NOMO-1 treated with DMSO at 0.1 percent for 48 hours (cell line): ENCODE measurements around the gene GNE.
"Not testable (repeated sequence)": the region's sequence is repeated elsewhere in the genome, so short reads cannot be mapped to it uniquely, and the experiment has no call there.

ENCODE experiments used
- DNase-seq: peaks from one replicate; lab custom pipeline; 2025; ENCODE audit not compliant: unreplicated experiment; lab: John Stamatoyannopoulos, UW

The GNE gene

DNA sequence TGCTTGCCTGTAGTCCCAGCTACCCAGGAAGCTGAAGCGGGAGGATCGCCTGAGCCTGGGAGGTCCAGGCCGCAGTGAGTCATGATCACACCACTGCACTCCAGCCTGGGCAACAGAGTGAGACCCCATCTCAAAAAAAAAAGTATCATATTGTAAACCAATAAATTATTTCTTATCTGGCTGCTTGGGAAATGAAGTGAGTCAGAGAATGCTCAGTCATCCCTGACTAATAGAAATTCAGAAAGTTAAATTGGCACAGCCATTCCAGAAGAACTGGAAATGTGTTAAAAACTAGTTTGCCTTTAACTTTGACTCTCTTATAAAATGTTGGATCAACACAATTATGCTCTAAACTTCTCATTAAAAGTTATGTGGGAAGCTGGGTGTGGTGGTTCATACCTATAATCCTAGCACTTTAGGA lies 9.8 kb upstream of the GNE start:
- DNase-seq: no peak

DNA sequence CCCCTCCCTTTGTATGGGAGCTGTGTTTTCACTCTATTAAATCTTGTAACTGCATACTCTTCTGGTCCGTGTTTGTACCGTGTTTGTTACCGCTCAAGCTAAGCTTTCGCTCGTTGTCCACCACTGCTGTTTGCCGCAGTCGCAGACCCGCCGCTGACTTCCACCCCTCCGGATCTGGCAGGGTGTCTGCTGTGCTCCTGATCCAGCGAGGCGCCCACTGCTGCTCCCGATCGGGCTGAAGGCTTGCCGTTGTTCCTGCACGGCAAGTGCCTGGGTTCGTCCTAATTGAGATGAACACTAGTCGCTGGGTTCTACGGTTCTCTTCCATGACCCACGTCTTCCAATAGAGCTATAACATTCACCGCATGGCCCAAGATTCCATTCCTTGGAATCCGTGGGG lies 6.6 kb upstream of the GNE start:
- no peak for DNase-seq

GRCh38 chr9:36263683-36264082 lies 5.4 kb upstream of the GNE start:
- DNase-seq: no peak

DNA sequence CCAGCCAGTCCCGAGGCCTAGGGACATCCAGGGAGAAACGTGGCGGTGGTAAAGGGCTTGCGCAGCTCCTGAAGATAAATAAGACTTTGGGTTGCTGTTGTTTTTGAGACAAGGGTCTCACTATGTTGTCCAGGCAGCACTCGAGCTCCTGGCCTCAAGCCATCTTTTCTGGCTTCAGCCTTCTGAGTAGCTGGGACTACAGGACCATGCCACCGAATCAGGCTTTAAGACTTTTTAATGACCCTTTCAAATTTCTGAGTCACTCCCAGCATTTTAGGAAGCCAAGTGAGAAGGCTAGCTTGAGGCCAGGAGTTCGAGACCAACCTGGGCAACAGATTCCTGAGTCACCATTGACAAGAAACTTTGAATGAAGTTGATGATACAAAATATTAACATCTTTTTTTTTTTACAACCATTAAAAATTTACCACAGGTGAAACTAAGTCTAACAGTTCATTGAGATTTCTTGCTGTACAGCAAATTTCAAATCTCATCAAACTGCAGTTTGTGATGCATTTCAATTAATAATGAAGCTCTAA lies 817 bp upstream of the GNE start:
- no peak for DNase-seq

DNA sequence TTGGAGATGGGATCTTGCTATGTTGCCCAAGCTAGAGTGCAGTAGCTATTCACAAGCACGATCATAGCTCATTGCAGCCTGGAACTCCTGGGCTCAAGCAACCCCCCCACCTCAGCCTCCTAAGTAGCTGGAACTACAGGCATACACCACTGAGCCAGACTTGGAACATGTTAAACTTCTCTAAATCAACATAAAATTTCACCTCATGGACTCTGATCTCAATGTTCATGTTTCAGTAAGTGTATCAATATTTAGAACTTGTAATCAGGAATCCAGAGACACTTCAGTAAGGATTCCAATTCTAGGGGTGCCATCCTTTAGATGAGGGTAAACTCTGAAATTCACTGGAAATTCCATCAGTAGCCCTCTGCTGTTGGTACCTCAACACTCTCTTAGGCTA lies 6.8 kb downstream of the GNE start:
- no peak for DNase-seq

GRCh38 chr9:36250079-36250478 lies 8.2 kb downstream of the GNE start:
- DNase-seq: no peak

DNA sequence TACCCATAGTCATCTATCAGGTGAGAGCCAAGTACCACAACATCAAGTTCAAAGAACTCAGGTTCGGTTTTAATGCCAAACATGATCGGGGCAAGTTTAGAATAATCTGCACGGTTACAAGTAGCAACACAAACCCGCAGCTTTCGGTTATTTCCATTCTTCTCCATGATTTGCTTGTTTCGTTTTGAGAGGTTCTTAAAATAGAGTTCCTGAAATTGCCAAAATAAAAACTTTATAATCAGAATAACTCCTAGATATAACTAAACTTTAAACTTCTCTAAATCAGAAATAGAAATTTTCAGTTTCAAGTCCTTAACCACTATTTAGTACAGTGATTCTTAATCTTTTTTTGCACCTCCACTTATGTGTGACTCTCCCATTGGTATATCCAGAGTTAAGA lies 9.1 kb downstream of the GNE start:
- no peak for DNase-seq

DNA sequence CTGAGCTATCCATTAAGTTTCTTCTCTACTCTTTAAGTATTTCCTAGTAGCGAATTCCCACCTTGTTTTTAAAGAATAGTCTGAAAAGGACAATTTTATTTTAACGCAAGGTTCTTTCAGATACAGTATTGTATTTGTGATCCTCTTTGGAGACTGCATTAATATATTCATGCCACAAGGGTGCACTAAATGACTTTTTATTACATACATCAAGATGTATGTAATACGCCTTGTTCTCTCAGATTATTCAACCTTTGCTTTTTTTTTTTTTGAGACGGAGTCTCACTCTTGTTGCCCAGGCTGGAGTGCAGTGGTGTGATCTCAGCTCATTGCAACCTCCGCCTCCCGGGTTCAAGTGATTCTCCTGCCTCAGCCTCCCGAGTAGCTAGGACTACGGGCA lies 10.2 kb downstream of the GNE start:
- DNase-seq: peak; percentile 64

DNA sequence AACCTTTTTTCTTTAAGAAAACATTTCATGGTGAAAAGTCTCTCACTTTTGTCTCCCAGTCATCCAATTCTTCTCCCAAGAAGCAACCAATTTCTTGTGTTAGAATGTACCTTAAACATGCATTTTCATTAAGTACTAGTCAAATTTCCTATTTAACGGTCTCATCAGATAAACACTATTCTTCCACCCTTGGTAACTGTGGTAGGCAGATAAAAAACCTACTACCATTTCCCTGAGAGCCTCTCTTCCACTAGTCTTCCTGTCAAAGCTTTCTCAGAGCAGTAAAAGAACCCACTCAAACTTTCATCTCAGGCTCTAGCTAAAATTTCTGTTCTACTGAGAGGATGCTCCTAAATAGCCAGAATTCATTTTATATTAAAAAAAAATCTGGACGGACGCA lies 10.9 kb downstream of the GNE start:
- no peak for DNase-seq

DNA sequence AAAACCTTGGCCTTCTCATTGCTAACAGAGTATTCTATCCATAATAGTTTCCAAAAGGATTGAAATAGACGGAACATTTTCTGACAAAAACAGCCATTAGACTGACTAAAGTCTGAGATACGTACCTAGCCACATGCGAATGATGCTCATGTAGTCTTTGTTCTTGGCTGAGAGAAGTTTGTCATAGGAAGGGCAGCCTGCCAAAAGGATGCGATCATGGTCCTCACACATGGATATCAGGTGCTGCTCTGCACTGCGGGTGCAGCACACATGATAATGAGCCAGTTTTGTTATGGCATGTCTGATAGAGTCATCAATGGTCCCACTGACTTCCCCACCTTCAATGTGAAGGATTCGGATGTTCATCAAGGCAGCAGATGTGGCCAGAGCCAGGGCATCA lies 12.3 kb downstream of the GNE start:
- no peak for DNase-seq

- DNase-seq: not testable (repeated sequence)
Observed at GRCh38 chr9:36239675-36240074, 18.6 kb downstream of the GNE start.

DNA sequence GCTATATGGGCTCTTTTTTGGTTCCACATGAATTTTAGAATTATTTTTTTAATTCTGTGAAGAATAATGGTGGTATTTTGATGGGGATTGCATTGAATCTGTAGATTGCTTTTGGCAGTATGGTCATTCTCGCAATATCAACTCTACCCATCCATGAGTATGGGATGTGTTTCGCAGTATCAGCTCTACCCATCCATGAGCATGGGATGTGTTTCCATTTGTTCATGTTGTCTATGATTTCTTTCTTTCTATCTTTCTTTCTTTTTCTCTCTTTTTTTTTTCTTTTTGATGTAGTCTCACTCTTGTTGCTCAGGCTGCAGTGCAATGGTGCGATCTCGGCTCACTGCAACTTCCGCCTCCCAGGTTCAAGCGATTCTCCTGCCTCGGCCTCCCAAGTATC lies 19.0 kb downstream of the GNE start:
- DNase-seq: not testable (repeated sequence)

- DNase-seq: no peak
Observed at GRCh38 chr9:36237230-36237629, 21.0 kb downstream of the GNE start.

DNA sequence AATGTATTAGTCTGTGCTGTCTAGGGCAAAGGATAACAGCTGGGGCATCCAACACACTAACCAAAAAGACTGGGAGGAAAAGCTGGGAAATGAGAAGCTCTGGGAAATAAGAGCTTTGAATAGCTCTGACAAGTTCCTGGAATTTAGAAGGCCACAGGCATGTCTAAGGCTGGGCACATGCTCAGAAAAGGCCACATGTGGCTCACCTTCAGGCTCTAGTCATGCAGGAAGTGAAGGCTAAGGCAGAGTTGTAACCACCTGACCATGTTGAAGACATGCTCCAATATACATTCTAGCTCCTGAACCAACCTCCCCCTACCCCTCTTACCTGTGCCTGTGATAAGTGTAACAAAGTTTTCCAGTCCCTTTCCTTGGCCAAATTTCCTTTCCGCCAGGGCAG lies 35.8 kb downstream of the GNE start:
- no peak for DNase-seq

- no peak for DNase-seq
Observed at GRCh38 chr9:36221667-36222066, 36.6 kb downstream of the GNE start.

DNA sequence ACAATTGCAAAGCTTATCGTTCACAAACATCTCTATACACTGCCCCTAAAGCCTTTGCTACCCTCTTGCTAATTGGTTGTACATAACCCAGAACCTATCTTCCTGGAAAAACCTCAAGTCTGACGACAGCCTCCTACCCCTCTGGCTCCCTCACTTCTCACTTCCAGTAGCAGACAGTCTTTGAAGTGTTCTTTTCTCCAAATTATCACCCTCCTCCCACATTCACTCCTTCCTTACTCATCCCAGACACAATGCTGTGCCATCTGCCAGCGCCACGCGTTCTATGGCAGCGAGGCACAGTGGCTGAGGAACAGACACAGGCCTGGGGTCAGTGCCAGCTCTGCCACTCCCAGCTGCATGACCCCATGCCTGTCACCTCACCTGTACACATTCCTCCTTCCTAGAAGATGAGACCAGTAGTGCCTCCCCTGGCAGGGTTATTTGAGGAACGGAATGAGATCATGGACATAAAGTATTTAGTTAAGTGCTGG lies 39.8 kb downstream of the GNE start:
- DNase-seq: no peak

DNA sequence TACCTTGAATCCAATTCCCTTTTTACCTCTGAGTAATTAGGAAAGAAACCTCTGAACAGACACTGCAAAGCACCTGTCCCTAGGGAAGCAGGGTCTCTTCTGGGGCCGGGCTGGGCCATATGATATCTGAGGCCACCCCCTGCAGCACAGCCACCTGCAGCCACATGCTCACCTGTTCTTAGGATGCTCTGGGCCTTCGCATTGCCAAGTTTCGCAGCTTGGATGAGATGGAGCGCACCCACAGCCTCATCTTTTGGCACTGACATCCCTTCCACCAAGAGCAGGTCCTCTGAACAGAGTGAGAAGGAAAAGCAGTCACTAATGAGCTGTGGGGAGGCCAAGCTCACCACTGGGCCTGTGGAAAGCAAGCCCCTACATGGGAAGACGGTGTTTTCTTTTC lies 40.2 kb downstream of the GNE start:
- DNase-seq: no peak

GRCh38 chr9:36217256-36217968 lies 40.8 kb downstream of the GNE start:
- DNase-seq: no peak

DNA sequence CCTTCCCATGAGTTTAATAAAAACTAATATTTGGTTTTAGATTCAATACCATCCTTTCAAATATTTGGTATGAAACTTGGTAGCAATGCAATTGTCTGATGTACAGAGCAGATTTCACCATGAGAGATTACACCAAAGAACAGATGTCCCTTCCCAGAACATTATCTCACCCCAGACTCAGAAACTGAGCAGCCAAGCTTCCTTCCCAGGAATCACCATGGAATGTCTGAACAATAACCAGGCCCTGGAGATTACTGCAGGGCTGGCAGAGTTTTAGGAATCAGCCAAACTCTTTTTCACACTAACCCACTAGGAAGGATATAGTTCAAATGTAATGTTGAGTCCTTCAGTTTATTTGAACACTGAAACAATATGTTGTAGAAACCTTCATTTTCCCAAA lies 43.7 kb downstream of the GNE start:
- no peak for DNase-seq

DNA sequence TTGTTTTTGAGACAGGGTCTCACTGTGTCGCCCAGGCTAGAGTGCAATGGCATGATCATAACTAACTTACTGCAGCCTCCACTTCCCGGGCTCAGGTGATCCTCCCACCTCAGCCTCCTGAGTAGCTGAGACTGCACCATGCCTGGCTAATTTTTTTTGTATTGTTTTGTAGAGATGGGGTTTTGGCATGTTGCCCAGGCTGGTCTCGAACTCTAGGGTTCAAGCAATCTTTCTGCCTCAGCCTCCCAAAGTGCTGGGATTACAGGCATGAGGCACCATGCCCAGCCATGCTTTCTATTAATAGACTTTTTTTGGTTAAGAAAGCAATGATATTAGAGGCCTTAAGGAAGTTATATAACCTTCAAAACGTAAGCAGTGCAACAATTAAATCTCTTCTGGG lies 44.3 kb downstream of the GNE start:
- no peak for DNase-seq

GRCh38 chr9:36213387-36213786 lies 44.9 kb downstream of the GNE start:
- no peak for DNase-seq

DNA sequence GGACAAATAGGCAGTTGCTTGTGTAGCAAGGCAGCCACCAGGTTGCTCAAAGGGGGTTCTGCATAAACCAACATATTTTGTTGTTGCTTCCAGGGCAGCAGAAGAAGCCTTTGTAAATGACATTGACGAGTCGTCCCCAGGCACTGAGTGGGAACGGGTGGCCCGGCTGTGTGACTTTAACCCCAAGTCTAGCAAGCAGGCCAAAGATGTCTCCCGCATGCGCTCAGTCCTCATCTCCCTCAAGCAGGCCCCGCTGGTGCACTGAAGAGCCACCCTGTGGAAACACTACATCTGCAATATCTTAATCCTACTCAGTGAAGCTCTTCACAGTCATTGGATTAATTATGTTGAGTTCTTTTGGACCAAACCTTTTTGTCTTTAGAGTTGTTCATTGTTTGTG lies 46.7 kb downstream of the GNE start:
- DNase-seq: no peak

DNA sequence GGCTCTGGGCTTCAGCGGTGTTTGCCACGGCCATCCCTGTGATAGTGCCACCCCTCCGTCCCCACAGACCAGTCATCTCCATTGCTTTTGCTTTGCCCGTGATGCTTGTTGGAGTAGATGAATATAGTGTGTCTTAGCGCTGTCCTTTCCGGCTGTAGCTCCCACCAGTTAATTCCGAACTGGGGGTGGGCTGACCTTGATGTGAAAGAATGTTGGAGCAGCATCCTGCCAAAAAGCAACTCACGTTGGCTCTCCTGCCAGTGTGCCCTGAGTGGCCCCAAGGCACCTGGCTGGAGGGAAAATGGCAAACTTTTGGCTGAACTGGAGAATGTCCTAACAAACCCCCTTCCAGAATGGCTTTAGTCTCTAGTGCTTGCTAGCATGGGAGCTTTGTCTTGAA lies 47.5 kb downstream of the GNE start:
- DNase-seq: no peak
